Measurements from ENCODE around the gene CHRNB1.
A peak's percentile ranks its signal among the peaks of the same experiment; 100 is the strongest.

CHRNB1 gene

DNA sequence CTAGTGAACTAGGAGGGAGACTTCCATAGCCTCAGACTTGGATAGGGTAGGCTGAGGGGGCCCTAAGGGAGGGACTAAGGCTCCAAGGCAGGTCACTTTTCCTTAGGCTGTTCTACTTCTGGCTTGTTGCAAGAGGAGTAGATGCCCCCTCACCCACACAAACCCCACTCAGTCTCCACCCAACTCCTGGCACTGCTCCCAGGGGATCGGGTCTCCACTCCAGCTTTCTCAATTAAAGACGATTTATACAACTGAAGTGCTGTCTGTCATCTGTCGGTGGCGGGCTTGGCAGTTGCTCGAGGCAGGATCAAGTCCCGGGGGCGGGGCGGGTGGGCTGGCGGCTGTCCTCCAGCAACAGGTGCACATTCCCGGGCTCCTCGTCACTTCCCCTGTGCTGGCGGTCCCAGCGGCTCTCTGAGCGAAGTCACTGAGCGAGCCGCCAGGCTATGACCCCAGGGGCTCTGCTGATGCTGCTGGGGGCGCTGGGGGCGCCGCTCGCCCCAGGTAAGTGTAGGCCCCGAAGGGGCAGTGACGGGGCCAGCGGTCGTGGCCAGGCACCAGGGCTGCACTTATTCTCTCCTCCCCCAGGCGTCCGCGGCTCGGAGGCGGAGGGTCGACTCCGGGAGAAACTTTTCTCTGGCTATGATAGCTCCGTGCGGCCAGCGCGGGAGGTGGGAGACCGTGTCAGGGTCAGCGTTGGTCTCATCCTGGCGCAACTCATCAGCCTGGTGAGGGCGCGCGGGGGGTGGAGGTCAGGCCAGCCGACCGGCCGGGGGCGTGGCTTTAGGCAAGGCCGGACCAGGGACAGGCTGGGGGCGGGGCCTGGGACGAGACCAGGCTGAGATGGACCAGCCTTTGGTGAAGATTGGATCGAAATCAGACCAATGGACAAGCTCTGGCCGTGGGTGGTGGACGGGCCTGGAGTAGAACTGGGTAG is at the start of gene CHRNB1:
Gene CHRNB1 (plus strand): TSS at position 380 of the 937 bp plus-strand sequence. CDS start 67 bp downstream, at position 447.
- peak; percentile 16 for DNase-seq

GRCh38 chr17:7396147-7396546 is 48.7 kb upstream of the CHRNB1 start:
- DNase-seq, result no peak

DNA sequence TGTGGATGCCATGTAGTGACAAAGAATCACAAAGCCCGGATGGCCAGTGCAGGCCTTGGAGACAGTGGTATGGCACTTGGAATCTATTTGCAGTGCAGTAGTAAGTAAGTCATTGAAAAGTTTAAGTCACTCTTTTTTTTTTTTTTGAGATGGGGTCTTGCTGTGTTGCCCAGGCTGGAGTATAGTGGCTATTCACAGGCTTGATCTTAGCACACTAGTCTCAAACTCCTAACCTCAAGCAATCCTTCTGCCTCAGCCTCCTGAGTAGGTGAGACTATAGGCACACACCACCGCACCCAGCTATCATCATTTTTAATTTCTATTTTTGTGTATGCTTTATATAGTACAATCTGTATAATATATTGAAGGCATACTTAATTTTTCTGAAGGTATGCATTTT is 46.2 kb upstream of the CHRNB1 start:
- no peak for DNase-seq

DNA sequence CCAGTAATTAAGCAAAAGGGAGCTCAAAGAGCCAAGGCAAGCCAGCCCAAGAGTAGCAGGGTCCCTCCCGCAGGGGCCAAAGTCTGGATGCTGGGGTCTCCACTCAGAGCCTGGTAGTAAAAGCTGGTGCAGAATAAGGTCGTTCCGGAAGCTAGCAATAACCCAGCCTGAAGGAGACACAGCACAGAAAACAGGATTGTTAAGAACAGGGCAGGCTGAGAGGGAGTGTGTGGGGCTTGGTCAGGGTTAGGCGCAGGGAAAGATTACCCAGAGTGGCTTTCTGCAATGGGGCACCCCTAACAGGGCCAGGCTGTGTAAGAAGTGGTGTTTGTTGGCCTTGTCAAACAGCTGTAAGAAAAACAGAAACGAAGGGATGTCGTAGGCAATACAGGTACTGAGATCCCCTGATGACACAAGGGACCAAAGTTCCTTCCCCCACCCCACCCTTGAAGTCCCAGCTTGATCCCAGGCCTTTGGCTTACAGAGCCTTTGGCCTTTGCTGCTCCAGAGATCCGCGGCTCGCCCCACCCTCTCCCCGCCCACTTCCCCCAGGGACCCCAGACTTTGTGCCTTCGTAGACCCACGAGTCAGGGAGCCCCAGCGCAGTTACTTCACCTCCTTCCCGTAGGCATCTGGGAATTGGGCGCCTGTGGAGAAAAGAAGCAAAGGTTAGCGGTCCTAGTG is 41.7 kb upstream of the CHRNB1 start:
- no peak for DNase-seq

GRCh38 chr17:7403727-7403976 is 41.2 kb upstream of the CHRNB1 start:
- no peak for DNase-seq

DNA sequence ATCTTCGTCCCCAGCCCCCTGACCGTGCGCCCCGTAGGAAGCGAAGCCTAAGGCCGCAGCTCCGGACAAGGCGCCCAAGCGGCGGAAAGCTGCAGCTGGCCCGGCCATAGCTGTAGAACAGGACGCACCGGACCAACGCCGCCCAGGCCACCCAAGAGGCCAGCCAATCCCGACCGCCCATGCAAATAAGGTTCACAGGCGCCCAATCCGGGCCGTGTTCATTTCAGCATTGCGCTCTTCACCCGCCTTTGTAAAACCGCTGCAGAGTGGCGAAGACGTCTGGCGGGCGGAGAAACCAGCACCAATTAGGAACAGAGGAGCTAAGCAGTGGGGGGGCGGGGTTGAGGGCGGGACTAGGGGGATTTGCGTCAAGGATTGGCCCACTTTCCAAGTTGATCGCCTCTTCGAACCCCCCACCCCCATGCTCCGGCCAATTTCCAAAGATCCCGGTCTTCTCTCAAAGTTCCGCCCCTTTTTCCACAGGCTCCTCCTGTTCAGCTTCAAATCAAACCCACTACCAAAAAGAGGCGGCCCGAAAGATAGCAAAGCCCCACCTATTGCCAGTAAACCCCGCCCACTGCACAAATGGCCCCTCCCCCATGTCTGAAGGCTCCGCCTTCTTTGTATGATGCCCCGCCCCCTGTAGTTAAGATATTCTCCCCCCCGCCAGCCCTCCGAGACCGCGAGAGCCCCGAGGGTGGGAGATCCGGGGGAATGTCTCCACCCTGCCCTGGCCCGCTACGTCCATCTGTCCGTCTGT is 40.7 kb upstream of the CHRNB1 start, which contains the start of gene TMEM256:
Gene TMEM256 (minus strand): TSS at position 121 of the 760 bp plus-strand sequence. CDS start 13 bp downstream, at position 108.
- DNase-seq, result peak; percentile 90

GRCh38 chr17:7404737-7405349 is 40.0 kb upstream of the CHRNB1 start:
- DNase-seq, result no peak

- DNase-seq, result no peak
These were observed 39.3 kb upstream of the CHRNB1 start for GRCh38 chr17:7405350-7406234.

GRCh38 chr17:7406235-7406825 is 38.5 kb upstream of the CHRNB1 start:
- DNase-seq, result peak; percentile 9

GRCh38 chr17:7407082-7407481 is 37.8 kb upstream of the CHRNB1 start:
- DNase-seq, result no peak

- DNase-seq, result no peak
These were observed 37.2 kb upstream of the CHRNB1 start, which contains the start of gene NLGN2 for GRCh38 chr17:7407485-7408251. Gene NLGN2 (plus strand): TSS chr17:7407845. CDS start chr17:7408256, 411 bp downstream.

DNA sequence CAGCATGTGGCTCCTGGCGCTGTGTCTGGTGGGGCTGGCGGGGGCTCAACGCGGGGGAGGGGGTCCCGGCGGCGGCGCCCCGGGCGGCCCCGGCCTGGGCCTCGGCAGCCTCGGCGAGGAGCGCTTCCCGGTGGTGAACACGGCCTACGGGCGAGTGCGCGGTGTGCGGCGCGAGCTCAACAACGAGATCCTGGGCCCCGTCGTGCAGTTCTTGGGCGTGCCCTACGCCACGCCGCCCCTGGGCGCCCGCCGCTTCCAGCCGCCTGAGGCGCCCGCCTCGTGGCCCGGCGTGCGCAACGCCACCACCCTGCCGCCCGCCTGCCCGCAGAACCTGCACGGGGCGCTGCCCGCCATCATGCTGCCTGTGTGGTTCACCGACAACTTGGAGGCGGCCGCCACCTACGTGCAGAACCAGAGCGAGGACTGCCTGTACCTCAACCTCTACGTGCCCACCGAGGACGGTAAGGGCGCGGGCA is 36.6 kb upstream of the CHRNB1 start:
- no peak for DNase-seq

DNA sequence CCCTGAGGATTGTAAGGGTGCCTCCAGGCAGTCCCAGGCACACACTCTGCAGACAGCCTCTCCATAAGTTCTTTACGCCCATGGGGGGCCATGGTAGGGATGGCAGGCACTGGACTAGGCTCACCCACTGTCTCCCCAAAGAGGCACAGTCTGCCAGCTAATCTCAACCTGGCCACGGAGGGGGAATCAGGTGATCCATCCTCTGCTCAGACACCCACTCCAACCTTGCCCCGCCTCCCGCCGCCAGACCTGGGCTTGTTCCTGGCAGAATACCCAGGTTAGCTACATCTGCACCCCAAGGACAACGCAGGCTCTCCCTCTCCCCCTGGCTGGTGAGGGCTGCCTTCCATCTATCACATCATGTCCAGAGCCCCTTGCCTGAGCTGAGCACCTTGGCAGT is 36.0 kb upstream of the CHRNB1 start:
- no peak for DNase-seq

GRCh38 chr17:7409716-7410115 is 35.1 kb upstream of the CHRNB1 start:
- no peak for DNase-seq

- DNase-seq, result no peak
These were observed 34.0 kb upstream of the CHRNB1 start for GRCh38 chr17:7410634-7411426.

GRCh38 chr17:7411427-7411750 is 33.5 kb upstream of the CHRNB1 start:
- DNase-seq, result no peak

DNA sequence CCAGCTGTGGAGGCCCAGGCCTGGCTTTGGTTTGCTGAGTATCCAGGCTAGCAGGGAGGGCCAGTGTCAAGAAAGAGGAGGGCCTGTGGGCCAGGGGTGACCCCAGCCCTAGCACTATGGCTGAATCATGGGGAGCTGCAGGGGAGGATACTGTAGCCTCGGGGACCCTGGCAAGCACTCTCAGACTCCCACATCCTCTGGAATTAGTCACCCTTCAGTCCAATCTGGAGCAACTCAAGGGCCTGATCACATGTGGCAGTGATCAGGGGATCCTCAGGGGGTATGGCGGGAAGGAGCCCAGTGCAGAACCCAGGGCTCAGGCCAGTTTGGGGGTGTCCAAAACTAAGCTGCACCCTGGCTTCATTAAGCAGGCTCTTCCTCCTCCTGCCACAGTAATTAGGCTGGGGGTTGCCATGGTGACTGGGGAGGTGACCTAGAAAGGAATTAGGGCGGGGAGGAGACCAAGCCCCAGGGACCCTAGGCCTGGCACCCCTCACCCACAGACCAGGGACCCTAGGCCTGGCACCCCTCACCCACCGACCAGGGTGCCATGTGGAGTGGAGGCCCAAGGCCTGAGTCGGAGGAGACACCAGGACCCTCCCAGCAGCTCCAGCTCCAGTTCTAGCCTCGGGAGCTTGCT is 31.4 kb upstream of the CHRNB1 start:
- no peak for DNase-seq

DNA sequence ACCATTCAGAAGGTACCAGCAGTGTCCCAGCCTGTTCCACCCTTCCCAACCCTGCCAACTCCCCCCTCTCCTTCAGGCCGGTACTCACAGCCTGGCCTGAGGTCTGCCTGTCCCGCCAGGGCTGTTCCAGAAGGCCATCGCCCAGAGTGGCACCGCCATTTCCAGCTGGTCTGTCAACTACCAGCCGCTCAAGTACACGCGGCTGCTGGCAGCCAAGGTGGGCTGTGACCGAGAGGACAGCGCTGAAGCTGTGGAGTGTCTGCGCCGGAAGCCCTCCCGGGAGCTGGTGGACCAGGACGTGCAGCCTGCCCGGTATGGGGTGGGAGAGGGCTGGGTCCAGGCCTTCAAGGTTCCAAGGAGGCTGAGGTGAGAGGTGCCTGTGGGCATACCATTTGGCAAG is 30.0 kb upstream of the CHRNB1 start:
- no peak for DNase-seq

- no peak for DNase-seq
These were observed 29.1 kb upstream of the CHRNB1 start for GRCh38 chr17:7415784-7416183.
